GM12878 (cell line): Measurements from ENCODE around the gene NCAPH2. TPM values are rescaled to one million over a fixed set of nuclear protein-coding genes. Genes with fewer than 3 reads are reported as not detected.

ENCODE experiments used
- ATAC-seq: fragments of 200-7000 bp; cut with Tn5 transposase; 3 replicates; pipeline ENCODE4 v1.9.1; 2020; ENCODE audit warnings: mild to moderate bottlenecking, moderate library complexity
- BruUV-seq: library from RNA; stranded (reverse); fragments of 400-500 nt; replicated peaks from 2 replicates; lab custom pipeline; 2021; lab: Mats Ljungman, UMichigan
- CTCF ChIA-PET: fragments of 300-600 bp; sonication (Branson Sonifier 250); formaldehyde crosslinking; extraction: SDS; loops from one replicate; lab custom pipeline; 2021; ENCODE audit warnings: inconsistent platforms; lab: Yijun Ruan, JAX
- POLR2A ChIA-PET: fragments of 350-600 bp; formaldehyde crosslinking; extraction: SDS; loops from one replicate; lab custom pipeline; 2021; ENCODE audit warnings: inconsistent platforms; lab: Charles Lee
- RAD21 ChIA-PET: fragments of 300-600 bp; sonication (Branson Sonifier 250); formaldehyde crosslinking; loops from one replicate; lab custom pipeline; 2023; ENCODE audit warnings: antibody characterized with exemption; ENCODE audit not compliant: unreplicated experiment; lab: Charles Lee
- SMC1A ChIA-PET: fragments of 300-600 bp; sonication (Branson Sonifier 250); formaldehyde crosslinking; loops from one replicate; lab custom pipeline; 2023; ENCODE audit not compliant: unreplicated experiment, uncharacterized antibody; lab: Charles Lee
- DNase-seq: peaks from one replicate; pipeline ENCODE4 v3.0.0-alpha.2; 2011; ENCODE audit warnings: low read depth, low spot score
- FAIRE-seq: peaks from 3 replicates; lab custom pipeline; 2011; peaks lifted over from hg19 to GRCh38; lab: Jason Lieb, UNC
- H2AFZ ChIP-seq: 2 replicates; pipeline ENCODE4 v1.6.0; 2011; ENCODE audit warnings: low read depth, low read length, control low read depth; ENCODE audit not compliant: control insufficient read depth
- H3K27ac ChIP-seq: 2 replicates; pipeline ENCODE4 v1.5.1; 2011; ENCODE audit warnings: control low read depth; ENCODE audit not compliant: control insufficient read depth, insufficient read depth
- H3K27me3 ChIP-seq, 2 experiments: replicated peaks in 1 of 2; 2 replicates each; pipeline versions ENCODE4 v1.6.0 to v1.6.1; 2011; ENCODE audit warnings: low read length in 1 of 2; ENCODE audit not compliant: control insufficient read depth in 2 of 2, insufficient read depth in 2 of 2
- H3K36me3 ChIP-seq, 2 experiments: 2 replicates each; pipeline ENCODE4 v1.5.1; 2011; ENCODE audit warnings: low read length in 1 of 2; ENCODE audit not compliant: control insufficient read depth in 2 of 2, insufficient read depth in 2 of 2
- H3K4me1 ChIP-seq: 2 replicates; pipeline ENCODE4 v1.6.1; 2011; ENCODE audit warnings: mild to moderate bottlenecking, low read length, moderate library complexity, mixed read lengths; ENCODE audit not compliant: control insufficient read depth, insufficient read depth
- H3K4me2 ChIP-seq: 2 replicates; pipeline ENCODE4 v1.6.0; 2011; ENCODE audit warnings: control low read depth; ENCODE audit not compliant: control insufficient read depth, insufficient read depth
- H3K4me3 ChIP-seq: fragments of 200-600 bp; sonication (generic); 2 replicates; pipeline ENCODE4 v1.5.1; 2016
- H3K79me2 ChIP-seq: 2 replicates; pipeline ENCODE4 v1.6.0; 2011; ENCODE audit warnings: low read length; ENCODE audit not compliant: control insufficient read depth, insufficient read depth
- H3K9ac ChIP-seq: 2 replicates; pipeline ENCODE4 v1.8.0; 2011; ENCODE audit warnings: low read length, control low read depth, mixed read lengths; ENCODE audit not compliant: control insufficient read depth, insufficient read depth
- H3K9me3 ChIP-seq: replicated peaks from 3 replicates; pipeline ENCODE4 v1.5.1; 2011; ENCODE audit warnings: mild to moderate bottlenecking, low read length; ENCODE audit not compliant: control insufficient read depth, insufficient read depth
- H4K20me1 ChIP-seq: 2 replicates; pipeline ENCODE4 v1.6.0; 2011; ENCODE audit not compliant: control insufficient read depth, insufficient read depth
- FOS ChIP-seq: IDR thresholded peaks from 3 replicates; pipeline ENCODE4 v1.6.1; 2011; ENCODE audit warnings: borderline replicate concordance; ENCODE audit not compliant: insufficient read length; ENCODE audit errors: extremely low read depth
- IKZF1 ChIP-seq: fragments of 450-650 bp; conservative IDR thresholded peaks from 2 replicates; pipeline ENCODE4 v1.6.1; 2017; ENCODE audit warnings: antibody characterized with exemption, mild to moderate bottlenecking
- JUNB ChIP-seq: IDR thresholded peaks from 2 replicates; pipeline ENCODE4 v1.6.1; 2016; ENCODE audit warnings: antibody characterized with exemption, mild to moderate bottlenecking
- NR2C1 ChIP-seq: fragments of 450-650 bp; IDR thresholded peaks from 2 replicates; pipeline ENCODE4 v1.6.1; 2017; ENCODE audit warnings: antibody characterized with exemption, mild to moderate bottlenecking, moderate library complexity
- NR2C2 ChIP-seq: IDR thresholded peaks from 2 replicates; pipeline ENCODE4 v1.6.1; 2011; ENCODE audit warnings: borderline replicate concordance, low read depth; ENCODE audit not compliant: control insufficient read depth, insufficient read length
- POLR2A ChIP-seq: IDR thresholded peaks from 2 replicates; pipeline ENCODE4 v1.6.1; 2011; ENCODE audit warnings: low read depth, mild to moderate bottlenecking, low read length
- SREBF2 ChIP-seq: IDR thresholded peaks from 2 replicates; pipeline ENCODE4 v1.6.1; 2012; ENCODE audit warnings: mild to moderate bottlenecking, low read length
- TAF1 ChIP-seq: IDR thresholded peaks from 2 replicates; pipeline ENCODE4 v1.6.1; 2011; ENCODE audit warnings: mild to moderate bottlenecking, low read depth, low read length, borderline replicate concordance
- TBL1XR1 ChIP-seq: IDR thresholded peaks from 2 replicates; pipeline ENCODE4 v1.6.1; 2012; ENCODE audit warnings: low read depth, low read length, improper control_type of control experiment
- whole genome bisulfite sequencing: methylation state at CpG from one replicate; pipeline ENCODE4 v1.1.6; 2016; ENCODE audit warnings: low lambda C conversion rate; ENCODE audit not compliant: insufficient replicate concordance, insufficient coverage; ENCODE audit errors: missing lambda C conversion rate; 5-methylcytosine and 5-hydroxymethylcytosine counted together
- in situ Hi-C: fragments of 300-500 bp; cut with MboI; formaldehyde crosslinking; loops from 9 replicates; pipeline ENCODE4 v1.14.3; 2018; ENCODE audit warnings: mixed read lengths
- intact Hi-C: fragments of 100-400 bp; cut with micrococcal nuclease; formaldehyde crosslinking; loops from one replicate; pipeline ENCODE4 v1.14.2; 2022; ENCODE audit not compliant: unreplicated experiment
- polyA plus RNA-seq, 11 experiments: library from polyadenylated mRNA; depleted of rRNA in 4 of 11; unstranded in 6 of 11; stranded (reverse) in 5 of 11; fragments of >200 nt; fragmentation: Nextera tagmentation in 4 of 11; fragmentation: Illumina TruSeq in 1 of 11; extraction: Ambion mirVana in 4 of 11; extraction: Trizol in 1 of 11; gene quantifications; 1 replicate in 1 of 11; 2 replicates in 10 of 11; pipeline versions ENCODE4 v1.2.1 to v1.2.3, GENCODE V29; 2011 to 2016; ENCODE audit warnings: inconsistent platforms in 2 of 11, missing spikeins in 2 of 11, low read depth in 1 of 11
- total RNA-seq, 4 experiments: library from RNA; depleted of rRNA in 3 of 4; stranded (reverse); fragments of >200 nt in 3 of 4; fragmentation: Illumina TruSeq in 1 of 4; extraction: Trizol in 1 of 4; gene quantifications; 2 replicates each; pipeline versions ENCODE4 v1.2.1 to v1.2.3, GENCODE V29; 2013 to 2021
- TF ChIP-seq, protein P1 (sequence below): IDR thresholded peaks from 2 replicates; pipeline ENCODE4 v1.6.1; 2011; ENCODE audit warnings: low read depth, low read length, improper control_type of control experiment, borderline replicate concordance
- TF ChIP-seq, protein P2 (sequence below): IDR thresholded peaks from 2 replicates; pipeline ENCODE4 v1.6.1; 2012; ENCODE audit warnings: mild to moderate bottlenecking, low read depth, low read length

NCAPH2 gene
- total and polyA plus RNA-seq, 10 of the 15 experiments (the other 5 are each of a cell fraction or from before 2014, with no cell fraction given): 5.0 to 110 (median 59.9) TPM

DNA sequence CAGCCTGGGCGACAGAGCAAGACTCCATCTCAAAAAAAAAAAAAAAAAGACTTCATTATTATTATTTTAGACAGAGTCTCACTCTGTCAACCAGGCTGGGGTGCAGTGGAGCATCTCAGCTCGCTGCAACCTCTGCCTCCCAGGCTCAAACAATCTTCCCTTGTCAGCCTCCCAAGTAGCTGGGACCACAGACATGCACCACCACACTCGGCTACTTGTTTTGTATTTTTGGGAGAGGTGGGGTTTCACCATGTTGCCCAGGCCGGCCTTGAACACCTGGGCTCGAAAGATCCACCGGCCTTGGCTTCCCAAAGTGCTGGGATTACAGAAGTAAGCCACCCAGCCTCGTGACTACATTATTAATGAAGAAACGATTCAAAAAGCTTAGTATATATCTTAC, 27.1 kb downstream of the NCAPH2 start:
- intact Hi-C loops (no loop called here), in situ Hi-C loops (loop anchor here (10.0 kb wide), 1 partner anchor 570 kb away; the partner anchor contains the start of gene PIM3)
- 7% methylated on average over 7 of the region's 8 CpGs for WGBS
- Histone ChIP-seq H3K4me1 (peaks cover 54% of the 10 kb centered on the region), H3K27me3 (no peaks in the 10 kb centered on the region), H3K9ac (peak overlapping the region; percentile 56), H3K36me3 (no peaks in the 10 kb centered on the region), H3K4me2 (peak overlapping the region; percentile 54), H2AFZ (0 out of 2 replicates have a peak overlapping the region, but pooled peaks have one; percentile 1), H4K20me1 (no peaks in the 10 kb centered on the region), H3K9me3 (no peaks in the 10 kb centered on the region), H3K27ac (peak overlapping the region; percentile 95), H3K79me2 (peaks cover 33% of the 10 kb centered on the region), H3K4me3 (0 out of 2 replicates have a peak overlapping the region, but pooled peaks have one; percentile 36)
- ChIA-PET SMC1A (interaction anchor here (2.7 to 3.3 kb wide), 2 partner anchors 10 to 87 kb away, joined by 10 to 13 read pairs; partner anchors contain the start of gene SCO2), CTCF (interaction anchor here (0.7 to 2.0 kb wide), 4 partner anchors 9 to 86 kb away, joined by 3 to 11 read pairs (median 7); partner anchors contain the start of gene SCO2), RAD21 (interaction anchor here (1.5 to 2.6 kb wide), 4 partner anchors 10 to 86 kb away, joined by 3 to 12 read pairs (median 8); partner anchors contain the start of genes KLHDC7B, NCAPH2 and SCO2), POLR2A (interaction anchor here (0.6 to 10.0 kb wide), 9 partner anchors 8 to 345 kb away, joined by 3 to 232 read pairs (median 6); partner anchors contain the start of genes KLHDC7B, LMF2, NCAPH2 and SCO2)
- ATAC-seq (no peak), FAIRE-seq (no peak), DNase-seq (no peak)
- no TSS peak for BruUV-seq
- TF ChIP-seq JUNB (no peak), TAF1 (peak; percentile 34; the same call in 1 of the 2 replicates)

DNA sequence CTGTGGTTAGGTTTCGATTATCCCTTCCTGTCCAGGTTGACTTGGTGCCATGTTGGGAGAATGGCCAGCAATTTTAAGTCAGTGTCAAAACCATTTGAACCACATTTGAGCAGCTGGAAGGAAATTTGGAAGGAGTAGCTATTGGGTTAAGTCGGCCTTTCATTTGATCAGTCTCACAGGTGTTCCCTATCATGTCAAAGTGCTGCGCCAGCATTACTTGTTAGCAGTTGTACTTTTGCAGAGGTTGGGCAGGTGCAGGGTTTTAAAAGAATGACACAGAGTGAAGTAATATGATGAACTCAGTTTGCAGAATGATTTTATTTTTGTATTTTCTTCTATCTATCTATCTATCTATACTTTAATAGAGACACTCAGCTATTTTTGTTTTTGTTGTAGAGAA, 28.2 kb downstream of the NCAPH2 start:
- Histone ChIP-seq H4K20me1 (no peaks in the 10 kb centered on the region), H3K9me3 (no peaks in the 10 kb centered on the region), H3K4me3 (no peak overlapping the region), H3K9ac (no peak overlapping the region), H3K27me3 (no peaks in the 10 kb centered on the region), H2AFZ (no peak overlapping the region), H3K4me1 (peaks cover 60% of the 10 kb centered on the region), H3K4me2 (no peak overlapping the region), H3K79me2 (peaks cover 22% of the 10 kb centered on the region), H3K27ac (peak overlapping the region; percentile 17; the same call in 1 of the 2 replicates), H3K36me3 (no peaks in the 10 kb centered on the region)
- no TSS peak for BruUV-seq
- FAIRE-seq (no peak), ATAC-seq (no peak), DNase-seq (no peak)
- CTCF ChIA-PET: interaction anchor here (1.8 to 2.0 kb wide), 2 partner anchors 11 to 85 kb away, joined by 7 to 9 read pairs; partner anchors contain the start of gene SCO2
- POLR2A ChIA-PET: interaction anchor here (1.2 to 10.0 kb wide), 6 partner anchors 9 to 53 kb away, joined by 3 to 232 read pairs (median 10); partner anchors contain the start of genes KLHDC7B, LMF2, NCAPH2 and SCO2
- SMC1A ChIA-PET: interaction anchor here (1.0 to 3.3 kb wide), 3 partner anchors 11 to 85 kb away, joined by 3 to 13 read pairs (median 10); partner anchors contain the start of gene SCO2
- RAD21 ChIA-PET: interaction anchor here (1.7 to 2.3 kb wide), 3 partner anchors 11 to 85 kb away, joined by 3 to 12 read pairs (median 5); partner anchors contain the start of genes NCAPH2 and SCO2
- in situ Hi-C loops: loop anchor here (10.0 kb wide), 1 partner anchor 571 kb away; the partner anchor contains the start of gene PIM3
- 87% methylated on average over 3 of the region's 3 CpGs for WGBS
- intact Hi-C loops: no loop called here
- no peak for TF ChIP-seq TBL1XR1
- TF ChIP-seq SREBF2: no peak
- TF ChIP-seq, protein P1, sequence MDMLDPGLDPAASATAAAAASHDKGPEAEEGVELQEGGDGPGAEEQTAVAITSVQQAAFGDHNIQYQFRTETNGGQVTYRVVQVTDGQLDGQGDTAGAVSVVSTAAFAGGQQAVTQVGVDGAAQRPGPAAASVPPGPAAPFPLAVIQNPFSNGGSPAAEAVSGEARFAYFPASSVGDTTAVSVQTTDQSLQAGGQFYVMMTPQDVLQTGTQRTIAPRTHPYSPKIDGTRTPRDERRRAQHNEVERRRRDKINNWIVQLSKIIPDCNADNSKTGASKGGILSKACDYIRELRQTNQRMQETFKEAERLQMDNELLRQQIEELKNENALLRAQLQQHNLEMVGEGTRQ: no peak
- no peak for TF ChIP-seq NR2C2
- TF ChIP-seq IKZF1: no peak
- TF ChIP-seq FOS: no peak
- TF ChIP-seq POLR2A: no peak
- TF ChIP-seq, protein P2, sequence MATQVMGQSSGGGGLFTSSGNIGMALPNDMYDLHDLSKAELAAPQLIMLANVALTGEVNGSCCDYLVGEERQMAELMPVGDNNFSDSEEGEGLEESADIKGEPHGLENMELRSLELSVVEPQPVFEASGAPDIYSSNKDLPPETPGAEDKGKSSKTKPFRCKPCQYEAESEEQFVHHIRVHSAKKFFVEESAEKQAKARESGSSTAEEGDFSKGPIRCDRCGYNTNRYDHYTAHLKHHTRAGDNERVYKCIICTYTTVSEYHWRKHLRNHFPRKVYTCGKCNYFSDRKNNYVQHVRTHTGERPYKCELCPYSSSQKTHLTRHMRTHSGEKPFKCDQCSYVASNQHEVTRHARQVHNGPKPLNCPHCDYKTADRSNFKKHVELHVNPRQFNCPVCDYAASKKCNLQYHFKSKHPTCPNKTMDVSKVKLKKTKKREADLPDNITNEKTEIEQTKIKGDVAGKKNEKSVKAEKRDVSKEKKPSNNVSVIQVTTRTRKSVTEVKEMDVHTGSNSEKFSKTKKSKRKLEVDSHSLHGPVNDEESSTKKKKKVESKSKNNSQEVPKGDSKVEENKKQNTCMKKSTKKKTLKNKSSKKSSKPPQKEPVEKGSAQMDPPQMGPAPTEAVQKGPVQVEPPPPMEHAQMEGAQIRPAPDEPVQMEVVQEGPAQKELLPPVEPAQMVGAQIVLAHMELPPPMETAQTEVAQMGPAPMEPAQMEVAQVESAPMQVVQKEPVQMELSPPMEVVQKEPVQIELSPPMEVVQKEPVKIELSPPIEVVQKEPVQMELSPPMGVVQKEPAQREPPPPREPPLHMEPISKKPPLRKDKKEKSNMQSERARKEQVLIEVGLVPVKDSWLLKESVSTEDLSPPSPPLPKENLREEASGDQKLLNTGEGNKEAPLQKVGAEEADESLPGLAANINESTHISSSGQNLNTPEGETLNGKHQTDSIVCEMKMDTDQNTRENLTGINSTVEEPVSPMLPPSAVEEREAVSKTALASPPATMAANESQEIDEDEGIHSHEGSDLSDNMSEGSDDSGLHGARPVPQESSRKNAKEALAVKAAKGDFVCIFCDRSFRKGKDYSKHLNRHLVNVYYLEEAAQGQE: no peak
- TF ChIP-seq TAF1: no peak
- TF ChIP-seq NR2C1: no peak
